NCI-H128 (cell line): ENCODE results near the gene DEK.
"Not testable (repeated sequence)": the region's sequence is repeated elsewhere in the genome, so short reads cannot be mapped to it uniquely, and the experiment has no call there.

Experiments
- DNase-seq: peaks from one replicate; lab custom pipeline; 2025; ENCODE audit not compliant: unreplicated experiment; lab: John Stamatoyannopoulos, UW

The DEK gene

DNA sequence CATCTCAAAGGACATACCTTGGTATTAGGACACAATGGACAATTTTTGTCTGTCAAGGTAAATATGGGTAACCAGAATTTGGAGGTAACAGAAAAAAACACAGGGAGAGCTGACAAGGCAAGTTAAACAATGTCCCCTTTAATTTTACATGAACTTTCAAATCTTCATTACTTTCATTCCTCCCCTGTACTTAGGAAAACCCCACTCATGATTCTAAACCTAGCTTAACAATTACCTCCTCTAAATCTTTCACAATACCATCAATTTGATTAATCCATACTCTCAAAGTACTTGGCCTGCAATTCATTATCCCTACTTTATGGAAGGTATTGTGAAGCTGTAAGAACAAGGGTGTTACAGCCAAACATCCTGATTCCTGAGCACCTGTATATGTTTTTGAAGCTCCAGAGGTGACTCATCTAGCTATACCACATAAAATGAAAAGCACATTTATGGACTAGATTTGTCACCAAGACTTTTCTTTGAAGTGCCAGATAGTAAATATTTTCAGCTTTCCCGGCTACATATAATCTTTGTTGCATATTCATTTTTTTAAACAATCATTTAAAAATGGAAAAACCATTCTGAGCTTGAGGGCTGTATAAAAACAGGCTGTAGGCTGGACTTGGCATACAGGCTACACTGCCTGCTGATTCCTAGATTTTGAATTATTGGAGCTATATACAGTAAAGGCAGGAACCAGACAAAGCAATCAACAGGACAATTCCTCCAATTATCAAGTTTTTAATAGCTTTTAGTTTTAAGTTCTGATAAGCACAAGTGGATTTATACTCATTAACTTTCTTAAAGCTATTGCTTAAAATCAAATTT, 22.9 kb downstream of the DEK start:
- DNase-seq: no peak

DNA sequence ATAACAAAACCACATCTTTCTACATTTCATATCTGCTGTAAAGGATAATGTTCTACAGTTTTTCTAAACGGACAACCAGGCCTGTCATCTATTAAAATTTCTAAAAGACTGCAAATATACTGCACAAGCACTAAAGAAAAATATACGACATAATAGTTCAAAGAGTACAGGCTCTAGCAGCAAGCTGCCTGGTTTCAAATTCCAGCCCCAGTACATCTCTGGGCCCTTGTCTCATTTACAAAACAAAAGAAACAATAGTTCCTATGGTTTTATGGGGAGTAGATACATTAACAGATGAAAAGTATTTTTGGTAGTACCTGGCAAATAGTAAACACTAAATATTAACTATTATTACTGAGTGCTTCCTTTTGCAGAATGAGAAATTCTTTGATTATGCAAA, 24.1 kb downstream of the DEK start:
- DNase-seq: no peak

- no peak for DNase-seq
Observed at GRCh38 chr6:18237167-18237566, 27.2 kb downstream of the DEK start.

GRCh38 chr6:18235524-18235923, 28.8 kb downstream of the DEK start:
- DNase-seq: no peak

- no peak for DNase-seq
Observed at GRCh38 chr6:18234564-18234963, 29.8 kb downstream of the DEK start.

- DNase-seq: not testable (repeated sequence)
Observed at GRCh38 chr6:18233770-18234169, 30.6 kb downstream of the DEK start.

- DNase-seq: not testable (repeated sequence)
Observed at GRCh38 chr6:18231856-18232255, 32.5 kb downstream of the DEK start.

- not testable (repeated sequence) for DNase-seq
Observed at GRCh38 chr6:18228590-18228989, 35.7 kb downstream of the DEK start.

GRCh38 chr6:18227166-18227565, 37.2 kb downstream of the DEK start:
- DNase-seq: not testable (repeated sequence)

GRCh38 chr6:18226451-18227105, 37.8 kb downstream of the DEK start:
- DNase-seq: not testable (repeated sequence)

- DNase-seq: no peak
Observed at GRCh38 chr6:18221288-18221615, 43.1 kb downstream of the DEK start.

DNA sequence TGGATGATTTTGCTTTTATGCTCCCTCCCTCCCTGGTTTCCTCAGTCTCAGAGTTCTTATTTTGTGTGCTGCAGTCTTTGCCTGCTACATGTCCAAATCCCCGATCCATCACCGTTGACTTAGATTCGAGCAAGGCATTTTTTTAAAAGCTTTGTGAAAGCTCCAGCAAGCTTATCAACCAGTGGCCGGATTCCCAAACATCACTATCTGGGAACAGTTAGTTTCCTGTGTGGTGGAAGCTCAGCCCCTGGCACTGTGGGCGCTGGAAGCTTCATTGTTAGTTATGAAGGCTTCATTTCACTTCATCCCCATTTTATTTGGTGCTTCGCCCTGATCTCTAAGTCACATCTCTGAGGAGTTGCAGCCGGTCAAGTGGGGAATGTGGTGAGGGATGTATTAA, 44.7 kb downstream of the DEK start:
- DNase-seq: no peak

DNA sequence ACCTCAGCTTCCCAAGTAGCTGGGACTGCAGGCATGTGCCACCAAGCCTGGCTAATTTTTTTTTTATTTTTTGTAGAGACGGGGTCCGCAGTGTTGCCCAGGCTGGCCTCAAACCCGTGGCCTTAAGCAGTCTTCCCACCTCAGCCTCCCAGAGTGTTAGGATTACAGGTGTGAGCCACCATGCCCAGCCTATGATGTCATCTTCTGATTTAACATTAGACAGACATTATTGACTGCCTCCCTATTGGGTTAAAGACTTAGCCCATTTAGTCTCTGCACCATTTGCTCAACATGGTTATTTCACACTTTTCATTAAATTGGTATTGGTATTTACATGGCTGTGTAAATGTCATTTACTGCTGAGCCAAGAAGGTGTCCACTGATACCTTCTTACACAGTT, 46.1 kb downstream of the DEK start:
- no peak for DNase-seq

DNA sequence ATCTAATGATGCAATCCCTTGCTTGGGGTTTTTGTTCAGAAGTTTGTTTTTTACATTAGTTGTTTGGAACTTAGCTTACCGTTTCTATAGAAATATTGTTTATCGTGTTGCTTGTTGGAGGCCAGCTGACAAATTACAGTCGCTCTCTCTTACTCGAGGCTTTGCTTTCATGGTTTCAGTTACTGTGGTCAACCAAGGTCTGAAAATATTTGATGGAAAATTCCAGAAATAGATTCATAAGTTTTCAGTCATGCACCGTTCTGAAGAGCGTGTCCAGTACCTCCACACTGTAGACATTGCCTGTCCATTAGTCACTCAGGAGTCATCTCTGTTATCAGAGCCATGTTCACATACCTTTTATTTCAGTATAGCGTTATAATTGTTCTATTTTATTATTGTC, 47.9 kb downstream of the DEK start:
- DNase-seq: no peak

DNA sequence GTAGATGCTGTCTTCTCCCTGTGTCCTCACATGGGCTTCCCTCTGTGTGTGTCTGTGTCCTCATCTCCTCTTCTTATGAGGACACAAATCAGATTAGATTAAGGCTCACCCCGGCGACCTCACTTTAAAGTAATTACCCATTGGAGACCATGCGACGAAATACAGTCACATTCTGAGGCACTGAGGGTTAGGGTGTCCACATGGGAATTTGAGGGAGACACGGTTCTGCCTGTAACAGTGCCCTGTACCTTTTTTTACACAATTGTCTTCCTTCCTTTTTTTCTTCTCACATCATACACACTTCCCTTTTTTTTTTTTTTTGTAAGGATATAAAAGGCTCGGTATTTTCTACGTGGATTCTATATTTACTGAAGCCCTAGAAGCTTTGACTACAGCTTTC, 48.9 kb downstream of the DEK start:
- no peak for DNase-seq

GRCh38 chr6:18214003-18214402, 50.3 kb downstream of the DEK start:
- no peak for DNase-seq

GRCh38 chr6:18213439-18213838, 50.9 kb downstream of the DEK start:
- DNase-seq: no peak

DNA sequence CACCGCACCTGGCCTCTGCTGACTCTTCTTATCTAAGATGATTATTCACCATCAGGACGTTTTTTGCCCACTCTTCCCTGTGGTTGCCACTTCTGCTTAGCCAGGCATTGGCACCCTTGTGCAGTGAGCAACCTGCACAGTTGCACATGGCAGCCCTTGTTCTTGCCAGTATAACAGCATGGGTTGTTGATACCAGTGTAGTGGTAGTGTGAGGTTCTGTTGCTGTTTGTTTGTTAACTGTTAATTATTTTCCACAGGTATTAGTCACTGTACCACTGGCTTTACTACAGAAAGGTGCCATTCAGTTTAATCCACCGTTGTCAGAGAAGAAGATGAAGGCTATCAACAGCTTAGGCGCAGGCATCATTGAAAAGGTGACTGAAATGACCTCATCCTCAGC, 52.1 kb downstream of the DEK start:
- no peak for DNase-seq

GRCh38 chr6:18211338-18211737, 53.0 kb downstream of the DEK start:
- no peak for DNase-seq

- no peak for DNase-seq
Observed at GRCh38 chr6:18210707-18211106, 53.6 kb downstream of the DEK start.

GRCh38 chr6:18209539-18210197, 54.7 kb downstream of the DEK start:
- no peak for DNase-seq

GRCh38 chr6:18208778-18209177, 55.6 kb downstream of the DEK start:
- not testable (repeated sequence) for DNase-seq
